T-helper 2 cell treated with Interferon-gamma antibody and Interleukin-4, amounts not matched to agents 100 ng/mL and 5 ng/mL, for 36 hours (primary cell): ENCODE measurements around the gene ACSL3. TPM values are rescaled to one million over a fixed set of nuclear protein-coding genes. Genes with fewer than 3 reads are reported as not detected.
"Not testable (repeated sequence)": the region's sequence is repeated elsewhere in the genome, so short reads cannot be mapped to it uniquely, and the experiment has no call there.

Experiments
- intact Hi-C: fragments of 100-400 bp; cut with micrococcal nuclease; formaldehyde crosslinking; loops from one replicate; pipeline ENCODE4 v1.15.1; 2023
- total RNA-seq: library from RNA; stranded (reverse); gene quantifications from 2 replicates; pipeline ENCODE4 v1.2.3, GENCODE V29; 2022

ACSL3 gene
- total RNA-seq, 1 donor from 2014 or later, result 58.2 TPM

GRCh38 chr2:222907790-222908441 lies 47.1 kb downstream of the ACSL3 start:
- intact Hi-C loops, result no loop called here

DNA sequence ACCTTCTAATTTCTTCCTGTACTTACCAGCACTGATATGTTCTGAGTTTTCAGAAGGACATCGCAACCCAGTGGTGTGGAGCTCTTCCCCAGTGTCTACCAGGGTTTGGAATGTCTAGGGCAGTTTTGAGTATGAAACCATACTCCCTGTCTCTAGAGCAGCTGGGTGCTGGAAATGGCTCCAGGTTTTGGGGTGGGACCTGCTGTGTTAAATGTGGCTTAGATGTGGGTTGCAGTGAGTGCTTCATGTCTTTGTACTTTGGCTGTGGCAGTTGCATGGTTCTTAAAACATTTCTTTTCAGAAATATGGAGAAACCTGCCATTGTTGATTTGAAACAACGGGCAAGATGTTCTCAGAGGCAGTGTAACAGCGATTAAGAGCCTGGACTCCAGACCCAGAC lies 48.5 kb downstream of the ACSL3 start:
- intact Hi-C loops, result no loop called here

GRCh38 chr2:222912117-222912516 lies 51.3 kb downstream of the ACSL3 start:
- intact Hi-C loops, result no loop called here

GRCh38 chr2:222912776-222913175 lies 51.9 kb downstream of the ACSL3 start:
- intact Hi-C loops, result no loop called here

GRCh38 chr2:222915092-222915957 lies 54.5 kb downstream of the ACSL3 start:
- intact Hi-C loops, result no loop called here

- intact Hi-C loops, result no loop called here
These were observed 55.7 kb downstream of the ACSL3 start for GRCh38 chr2:222916229-222917197.

DNA sequence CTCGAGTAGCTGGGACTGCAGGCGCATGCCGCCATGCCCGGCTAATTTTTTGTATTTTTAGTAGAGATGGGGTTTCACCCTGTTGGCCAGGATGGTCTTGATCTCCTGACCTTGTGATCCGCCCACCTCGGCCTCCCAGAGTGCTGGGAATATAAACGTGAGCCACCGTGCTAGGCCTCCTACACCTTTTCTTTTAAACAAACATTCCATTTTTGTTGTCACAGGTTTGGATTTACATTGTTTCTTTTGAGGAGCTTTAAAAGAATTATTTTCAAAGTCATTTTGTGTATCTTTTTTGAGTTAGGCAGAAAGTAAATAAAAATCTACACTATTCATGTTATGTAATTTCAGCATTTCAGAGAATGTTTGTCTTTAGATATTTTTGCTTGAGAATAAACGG lies 56.4 kb downstream of the ACSL3 start:
- intact Hi-C loops, result not testable (repeated sequence)

DNA sequence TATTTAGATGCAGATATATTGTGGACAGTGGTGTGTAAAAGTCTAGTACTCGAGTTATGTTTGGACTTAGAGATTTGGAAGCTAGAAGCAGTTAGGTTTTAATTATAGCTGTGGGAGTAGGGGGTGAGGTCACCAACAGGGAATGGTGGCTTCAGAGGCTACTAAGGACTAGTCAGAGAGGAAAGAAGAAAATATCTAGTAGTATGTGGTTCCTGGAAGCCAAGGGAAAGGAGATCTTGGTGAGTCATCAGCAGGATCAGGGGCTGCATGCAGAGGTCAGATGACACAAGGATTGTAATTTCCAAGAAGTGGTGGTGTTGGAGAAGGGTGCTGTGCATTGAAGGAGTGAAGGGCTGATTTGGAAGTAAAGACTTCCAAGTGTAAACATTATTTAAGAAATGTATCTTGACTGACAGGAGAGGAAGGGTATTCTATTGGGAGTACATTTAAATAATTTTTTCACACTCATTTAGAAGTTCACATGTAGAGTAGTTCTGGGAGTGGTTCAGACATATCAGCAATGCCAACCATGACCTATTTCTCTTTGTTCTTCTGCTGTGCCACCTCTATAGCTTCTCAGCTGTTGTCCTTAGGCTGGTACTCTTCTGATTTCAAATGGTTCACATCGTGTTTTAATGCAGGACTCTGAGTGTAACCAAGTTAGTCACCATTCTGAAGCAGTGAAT lies 59.1 kb downstream of the ACSL3 start:
- intact Hi-C loops, result no loop called here

DNA sequence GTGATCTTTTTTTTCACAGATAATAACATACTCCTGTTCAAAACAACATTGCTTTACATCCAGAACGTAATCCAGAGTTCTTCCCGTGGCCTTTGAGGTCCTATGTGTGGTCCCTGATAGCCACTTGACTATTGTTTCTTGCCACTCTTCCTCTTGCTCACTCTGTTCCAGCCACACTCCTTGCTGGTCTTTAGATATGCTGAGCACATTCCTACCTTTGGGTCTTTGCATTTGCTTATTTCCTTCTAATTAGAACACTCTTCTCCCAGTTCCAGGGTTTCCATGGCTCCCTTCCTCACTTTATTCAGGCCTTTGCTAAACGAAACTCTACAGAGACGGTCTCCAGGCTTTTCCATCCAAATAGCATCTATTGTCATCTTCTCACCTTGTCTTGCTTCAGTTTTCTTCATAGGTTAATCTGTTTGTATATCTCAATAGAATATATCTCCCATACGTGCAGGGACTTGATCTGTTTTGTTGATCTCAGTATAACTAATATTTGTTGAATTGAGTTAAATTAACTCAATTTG lies 59.9 kb downstream of the ACSL3 start:
- intact Hi-C loops, result no loop called here

GRCh38 chr2:222922019-222922800 lies 61.4 kb downstream of the ACSL3 start:
- intact Hi-C loops, result no loop called here

GRCh38 chr2:222926915-222927314 lies 66.1 kb downstream of the ACSL3 start:
- intact Hi-C loops, result no loop called here

DNA sequence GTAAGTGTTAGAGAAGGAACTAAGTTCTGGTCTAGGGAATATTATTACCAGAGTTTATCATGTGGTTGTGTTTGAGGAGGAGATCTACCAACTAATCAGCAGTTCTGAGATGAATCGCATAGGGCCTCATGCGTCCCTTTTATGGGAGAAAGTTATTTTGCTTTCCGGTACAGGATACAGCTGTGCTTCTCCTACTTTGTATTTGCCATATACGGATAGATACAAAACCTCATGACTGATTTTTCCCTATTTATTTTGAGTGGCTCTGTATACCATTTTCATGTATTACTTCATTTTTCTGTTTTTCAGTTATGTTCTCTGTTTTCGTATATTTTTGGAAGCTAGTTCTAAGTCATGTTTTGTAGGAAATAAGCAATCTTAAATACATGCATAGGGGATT lies 66.8 kb downstream of the ACSL3 start:
- intact Hi-C loops, result no loop called here

GRCh38 chr2:222928335-222928734 lies 67.5 kb downstream of the ACSL3 start:
- intact Hi-C loops, result no loop called here

GRCh38 chr2:222930862-222931261 lies 70.0 kb downstream of the ACSL3 start:
- intact Hi-C loops, result no loop called here

GRCh38 chr2:222931659-222932058 lies 70.8 kb downstream of the ACSL3 start:
- intact Hi-C loops, result no loop called here

- intact Hi-C loops, result no loop called here
These were observed 72.6 kb downstream of the ACSL3 start for GRCh38 chr2:222933458-222933857.

DNA sequence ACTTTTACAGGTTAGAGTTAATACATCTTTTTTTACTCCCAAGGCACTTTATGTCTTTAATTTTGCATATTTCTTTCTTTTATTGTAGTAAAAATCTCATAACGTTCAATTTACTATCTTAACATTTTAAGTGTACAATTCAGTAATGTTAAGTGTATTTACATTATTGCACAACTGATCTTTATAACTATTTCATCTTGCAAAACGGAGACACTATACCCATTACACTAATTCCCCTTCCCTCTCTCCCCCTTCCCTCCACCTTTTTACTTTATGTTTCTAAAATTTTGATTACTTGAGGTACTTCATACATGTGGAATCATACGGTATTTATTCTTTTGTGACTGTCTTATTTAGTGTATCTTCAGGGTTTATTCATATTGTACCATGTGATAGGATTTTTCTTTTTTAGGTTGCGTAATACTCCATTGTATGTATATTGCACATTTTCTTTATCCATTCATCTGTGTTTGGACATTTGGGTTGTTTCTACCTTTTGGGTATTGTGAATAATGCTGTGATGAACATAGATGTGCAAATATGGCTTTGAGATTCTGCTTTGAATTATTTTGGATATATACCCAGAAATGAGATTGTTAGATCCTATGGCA lies 75.0 kb downstream of the ACSL3 start:
- intact Hi-C loops, result no loop called here

GRCh38 chr2:222936705-222937104 lies 75.9 kb downstream of the ACSL3 start:
- intact Hi-C loops, result no loop called here

- intact Hi-C loops, result no loop called here
These were observed 77.5 kb downstream of the ACSL3 start for GRCh38 chr2:222938327-222938726.
